Endothelial cell of umbilical vein (primary cell): ENCODE measurements around the gene DNAJC7. TPM values are rescaled to one million over a fixed set of nuclear protein-coding genes. Genes with fewer than 3 reads are reported as not detected.

Experiments used
- BruUV-seq: library from RNA; stranded (reverse); fragments of 400-500 nt; replicated peaks from 2 replicates; lab custom pipeline; 2021; lab: Mats Ljungman, UMichigan
- CTCF ChIA-PET: fragments of 300-600, 350-600 bp; sonication (Branson Sonifier 250); formaldehyde crosslinking; loops from one replicate; lab custom pipeline; 2021; ENCODE audit warnings: antibody characterized with exemption, inconsistent platforms; lab: Charles Lee
- POLR2A ChIA-PET: fragments of 300-600, 350-600 bp; sonication (Branson Sonifier 250); formaldehyde crosslinking; loops from one replicate; lab custom pipeline; 2021; ENCODE audit warnings: antibody characterized with exemption, inconsistent platforms; lab: Charles Lee
- DNase-seq: peaks from one replicate; pipeline ENCODE4 v3.0.0-alpha.2; 2011; ENCODE audit warnings: low read depth, low spot score
- FAIRE-seq: peaks from 2 replicates; lab custom pipeline; 2011; peaks lifted over from hg19 to GRCh38; lab: Jason Lieb, UNC
- H2AFZ ChIP-seq: 2 replicates; pipeline ENCODE4 v1.6.0; 2012; ENCODE audit warnings: low read depth, low read length, control low read depth, inconsistent platforms
- H3K27ac ChIP-seq: 2 replicates; pipeline ENCODE4 v1.5.1; 2011; ENCODE audit warnings: low read depth, mild to moderate bottlenecking, control low read depth, low read length, moderate library complexity; ENCODE audit not compliant: insufficient read depth
- H3K27me3 ChIP-seq, 2 experiments: 2 replicates each; pipeline versions ENCODE4 v1.6.0 to v1.6.1; 2011; ENCODE audit warnings: low read length in 2 of 2, mixed read lengths in 1 of 2; ENCODE audit not compliant: control insufficient read depth in 2 of 2, insufficient read depth in 2 of 2
- H3K36me3 ChIP-seq, 2 experiments: 2 replicates in 1 of 2; 3 replicates in 1 of 2; pipeline ENCODE4 v1.5.1; 2011; ENCODE audit warnings: low read length in 2 of 2, mild to moderate bottlenecking in 1 of 2, moderate library complexity in 1 of 2; ENCODE audit not compliant: control insufficient read depth in 2 of 2, insufficient read depth in 2 of 2; ENCODE audit errors: extremely low read depth in 1 of 2
- H3K4me1 ChIP-seq: 3 replicates; pipeline ENCODE4 v1.5.1; 2011; ENCODE audit warnings: mild to moderate bottlenecking, low read length; ENCODE audit not compliant: control insufficient read depth, insufficient read depth; ENCODE audit errors: extremely low read depth
- H3K4me2 ChIP-seq: 2 replicates; pipeline ENCODE4 v1.6.1; 2011; ENCODE audit warnings: low read length, control low read depth, mixed read lengths; ENCODE audit not compliant: insufficient read depth
- H3K4me3 ChIP-seq, 3 experiments: fragments of 200-600 bp in 1 of 3; sonication (generic), shearing (Covaris generic) in 1 of 3; replicated peaks in 1 of 3; 2 replicates each; pipeline ENCODE4 v1.5.1; 2011 to 2016; ENCODE audit warnings: control low read depth in 3 of 3, low read length in 3 of 3, mild to moderate bottlenecking in 2 of 3, inconsistent platforms in 1 of 3, low read depth in 1 of 3, moderate library complexity in 1 of 3; ENCODE audit not compliant: insufficient read depth in 1 of 3
- H3K79me2 ChIP-seq: 2 replicates; pipeline ENCODE4 v1.6.0; 2012; ENCODE audit warnings: low read length, inconsistent platforms; ENCODE audit not compliant: control insufficient read depth, insufficient read depth
- H3K9ac ChIP-seq: replicated peaks from 2 replicates; pipeline ENCODE3; 2011; ENCODE audit warnings: low read length, control low read depth; ENCODE audit not compliant: insufficient read depth; ENCODE audit errors: extremely low read depth
- H3K9me1 ChIP-seq: replicated peaks from 3 replicates; pipeline ENCODE4 v1.6.0; 2011; ENCODE audit warnings: mild to moderate bottlenecking, low read length; ENCODE audit not compliant: control insufficient read depth, insufficient read depth; ENCODE audit errors: extremely low read depth
- H3K9me3 ChIP-seq: replicated peaks from 2 replicates; pipeline ENCODE4 v1.5.1; 2012; ENCODE audit warnings: low read length, inconsistent platforms; ENCODE audit not compliant: control insufficient read depth, insufficient read depth
- H4K20me1 ChIP-seq: replicated peaks from 2 replicates; pipeline ENCODE3; 2011; ENCODE audit warnings: mild to moderate bottlenecking, low read length; ENCODE audit not compliant: control insufficient read depth, insufficient read depth; ENCODE audit errors: extremely low read depth
- CTCF ChIP-seq, 2 donors: IDR thresholded peaks; 1 replicate in 1 of 2; 2 replicates in 1 of 2; pipeline ENCODE4 v1.5.1; 2011; ENCODE audit warnings: low read length in 2 of 2, mild to moderate bottlenecking in 2 of 2, moderate library complexity in 2 of 2, control low read depth in 1 of 2, inconsistent platforms in 1 of 2, low read depth in 1 of 2; ENCODE audit not compliant: insufficient read depth in 1 of 2; ENCODE audit errors: extremely low read depth in 1 of 2
- EZH2 ChIP-seq: IDR thresholded peaks from 2 replicates; pipeline ENCODE4 v1.6.1; 2012; ENCODE audit warnings: borderline replicate concordance, low read depth, mild to moderate bottlenecking, moderate library complexity, low read length, inconsistent platforms; ENCODE audit not compliant: severe bottlenecking
- FOS ChIP-seq: IDR thresholded peaks from 2 replicates; pipeline ENCODE4 v1.6.1; 2011; ENCODE audit warnings: mild to moderate bottlenecking, low read length, moderate library complexity, borderline replicate concordance; ENCODE audit not compliant: insufficient read depth
- GATA2 ChIP-seq: IDR thresholded peaks from 2 replicates; pipeline ENCODE4 v1.7.0; 2011; ENCODE audit warnings: low read depth, mild to moderate bottlenecking, moderate library complexity, mixed read lengths, low read length; ENCODE audit not compliant: insufficient read length, insufficient read depth
- JUN ChIP-seq: IDR thresholded peaks from 2 replicates; pipeline ENCODE4 v1.6.1; 2011; ENCODE audit warnings: borderline replicate concordance, low read depth; ENCODE audit not compliant: insufficient read length, insufficient read depth
- MAX ChIP-seq: IDR thresholded peaks from 2 replicates; pipeline ENCODE4 v1.6.1; 2011; ENCODE audit not compliant: insufficient read depth, insufficient read length
- MYC ChIP-seq: IDR thresholded peaks from one replicate; pipeline ENCODE4 v1.6.1; 2011; ENCODE audit warnings: mild to moderate bottlenecking, low read depth, low read length
- POLR2A ChIP-seq: IDR thresholded peaks from 2 replicates; pipeline ENCODE4 v1.6.1; 2012; ENCODE audit warnings: low read depth, mild to moderate bottlenecking, control low read depth, low read length
- POLR2AphosphoS5 ChIP-seq: IDR thresholded peaks from 2 replicates; pipeline ENCODE4 v1.6.1; 2012; ENCODE audit warnings: low read depth, mild to moderate bottlenecking, control low read depth, low read length, moderate library complexity; ENCODE audit not compliant: insufficient read depth
- dilution Hi-C: fragments of 300-500 bp; cut with MboI; formaldehyde crosslinking; loops from one replicate; pipeline ENCODE4 v1.15.0; 2019; ENCODE audit warnings: low sequenced_read_pairs; ENCODE audit not compliant: extremely low pct_ligation_motif_present
- intact Hi-C: fragments of 100-400 bp; cut with micrococcal nuclease; formaldehyde crosslinking; loops from one replicate; pipeline ENCODE4 v1.10.0; 2022
- polyA plus RNA-seq, 4 experiments: library from polyadenylated mRNA; depleted of rRNA in 3 of 4; stranded (reverse) in 3 of 4; unstranded in 1 of 4; fragments of >200 nt; gene quantifications; 2 replicates each; pipeline versions ENCODE4 v1.2.1 to v1.2.3, GENCODE V29; 2011 to 2012; ENCODE audit warnings: missing spikeins in 1 of 4
- total RNA-seq: library from RNA; stranded (reverse); gene quantifications from 2 replicates; pipeline ENCODE4 v1.2.3, GENCODE V29; 2021

DNAJC7 gene
- total and polyA plus RNA-seq, 2 donors (not counting 3 experiments of a cell fraction or from before 2014, with no cell fraction given), result 19.8 to 111 TPM

- Histone ChIP-seq H3K9me3 (no peaks in the 10 kb centered on the region), H4K20me1 (no peaks in the 10 kb centered on the region), H3K36me3 (no peaks in the 10 kb centered on the region), H3K27ac (no peak overlapping the region), H3K4me3 (peak overlapping the region in 1 of 3 experiments; percentile 49), H3K27me3 (peaks cover 28 to 42% of the 10 kb centered on the region in 2 experiments), H3K79me2 (no peaks in the 10 kb centered on the region), H3K9me1 (no peaks in the 10 kb centered on the region), H3K4me1 (no peaks in the 10 kb centered on the region), H3K9ac (no peak overlapping the region), H2AFZ (peak overlapping the region; percentile 64), H3K4me2 (no peak overlapping the region)
- intact Hi-C loops, result no loop called here
- dilution Hi-C loops, result no loop called here
- FAIRE-seq, result no peak
- no peak for TF ChIP-seq CTCF (IDR thresholded peaks at IDR 0.05; ENCODE audit: extremely low read depth in 1 of 2, insufficient read depth in 1 of 2, low read depth in 1 of 2, low read length in 2 of 2)
- no peak for TF ChIP-seq POLR2A
- no peak for TF ChIP-seq EZH2
- TF ChIP-seq JUN, result no peak
- TF ChIP-seq POLR2AphosphoS5, result no peak
- no peak for TF ChIP-seq MAX
- TF ChIP-seq MYC, result no peak
- TF ChIP-seq FOS, result no peak
- TF ChIP-seq GATA2, result no peak
- ChIA-PET CTCF (interaction anchor here (1.0 to 1.7 kb wide), 5 partner anchors 11 to 65 kb away, joined by 3 to 9 read pairs (median 4); no protein-coding TSS in a partner anchor), POLR2A (no interaction called here)
- DNase-seq, result no peak
- no TSS peak for BruUV-seq
Observed at GRCh38 chr17:42051013-42051400, 33.8 kb upstream of the DNAJC7 start.
